Measurements from ENCODE around the gene IL17C. TPM values are rescaled to one million over a fixed set of nuclear protein-coding genes. Genes with fewer than 3 reads are reported as not detected.

Gene IL17C
- polyA plus RNA-seq, 2 of the 4 experiments (the other 2 are of a cell fraction) = not detected

- no peak for FAIRE-seq
- 59% methylated on average over 11 of the region's 11 CpGs for WGBS (ENCODE audit: missing lambda C conversion rate)
- no peaks in the 10 kb centered on the region for H3K4me1 ChIP-seq
- ChIA-PET POLR2A (no interaction called here), CTCF (interaction anchor here (0.9 to 2.4 kb wide), 10 partner anchors 9 to 143 kb away, joined by 3 to 8 read pairs (median 4); partner anchors contain the start of genes CTU2 and RNF166)
- peak; percentile 42 to 47 for DNase-seq (ENCODE audit: low read depth in 1 of 2, low spot score in 1 of 2)
- no peak overlapping the region for H3K4me2 ChIP-seq
- H3K27ac ChIP-seq = no peak overlapping the region
- no peaks in the 10 kb centered on the region for H3K9me3 ChIP-seq
- peak in 1 of 2 experiments; percentile 90; a peak in 4 of 6 replicates for ATAC-seq
- H3K4me3 ChIP-seq = no peak overlapping the region
- TF ChIP-seq EHF (CRISPR knock-in tag; IDR thresholded peaks at IDR 0.05) (no peak), RAD21 (conservative IDR thresholded peaks at IDR 0.05 in 1 of 2, IDR thresholded peaks at IDR 0.05 in 1 of 2) (peak in 1 of 2 experiments; percentile 50; a peak in 2 of 5 replicates)
- TF ChIP-seq, protein P1, sequence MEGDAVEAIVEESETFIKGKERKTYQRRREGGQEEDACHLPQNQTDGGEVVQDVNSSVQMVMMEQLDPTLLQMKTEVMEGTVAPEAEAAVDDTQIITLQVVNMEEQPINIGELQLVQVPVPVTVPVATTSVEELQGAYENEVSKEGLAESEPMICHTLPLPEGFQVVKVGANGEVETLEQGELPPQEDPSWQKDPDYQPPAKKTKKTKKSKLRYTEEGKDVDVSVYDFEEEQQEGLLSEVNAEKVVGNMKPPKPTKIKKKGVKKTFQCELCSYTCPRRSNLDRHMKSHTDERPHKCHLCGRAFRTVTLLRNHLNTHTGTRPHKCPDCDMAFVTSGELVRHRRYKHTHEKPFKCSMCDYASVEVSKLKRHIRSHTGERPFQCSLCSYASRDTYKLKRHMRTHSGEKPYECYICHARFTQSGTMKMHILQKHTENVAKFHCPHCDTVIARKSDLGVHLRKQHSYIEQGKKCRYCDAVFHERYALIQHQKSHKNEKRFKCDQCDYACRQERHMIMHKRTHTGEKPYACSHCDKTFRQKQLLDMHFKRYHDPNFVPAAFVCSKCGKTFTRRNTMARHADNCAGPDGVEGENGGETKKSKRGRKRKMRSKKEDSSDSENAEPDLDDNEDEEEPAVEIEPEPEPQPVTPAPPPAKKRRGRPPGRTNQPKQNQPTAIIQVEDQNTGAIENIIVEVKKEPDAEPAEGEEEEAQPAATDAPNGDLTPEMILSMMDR (IDR thresholded peaks at IDR 0.05) = peak; percentile 18; the same call in 1 of the 3 replicates
Observed at GRCh38 chr16:88672776-88673175, 34.4 kb downstream of the IL17C start.

GRCh38 chr16:88673716-88674379 lies 35.5 kb downstream of the IL17C start:
- no peak for TF ChIP-seq FOSB (CRISPR knock-in tag; IDR thresholded peaks at IDR 0.05)
- no peak for TF ChIP-seq BHLHE40 (IDR thresholded peaks at IDR 0.05; ENCODE audit: low read depth, low read length)
- no peak for TF ChIP-seq JUNB (IDR thresholded peaks at IDR 0.05)
- TF ChIP-seq TP53 (CRISPR knock-in tag; IDR thresholded peaks at IDR 0.05) = no peak
- TF ChIP-seq, protein P2, sequence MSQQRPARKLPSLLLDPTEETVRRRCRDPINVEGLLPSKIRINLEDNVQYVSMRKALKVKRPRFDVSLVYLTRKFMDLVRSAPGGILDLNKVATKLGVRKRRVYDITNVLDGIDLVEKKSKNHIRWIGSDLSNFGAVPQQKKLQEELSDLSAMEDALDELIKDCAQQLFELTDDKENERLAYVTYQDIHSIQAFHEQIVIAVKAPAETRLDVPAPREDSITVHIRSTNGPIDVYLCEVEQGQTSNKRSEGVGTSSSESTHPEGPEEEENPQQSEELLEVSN (IDR thresholded peaks at IDR 0.05; ENCODE audit: borderline replicate concordance, low read depth) = no peak
- TF ChIP-seq RARB (CRISPR knock-in tag; IDR thresholded peaks at IDR 0.05) = no peak
- TF ChIP-seq MAFK (IDR thresholded peaks at IDR 0.05; ENCODE audit: partially characterized antibody) = no peak
- no peak for TF ChIP-seq GATA3 (IDR thresholded peaks at IDR 0.05; ENCODE audit: borderline replicate concordance)
- TF ChIP-seq CHD2 (IDR thresholded peaks at IDR 0.05; ENCODE audit: low read length, partially characterized antibody) = no peak
- POLR2A ChIA-PET = no interaction called here
- H3K9me3 ChIP-seq = no peaks in the 10 kb centered on the region

GRCh38 chr16:88676502-88677242 lies 38.3 kb downstream of the IL17C start:
- Histone ChIP-seq H3K9me3 (no peaks in the 10 kb centered on the region), H3K4me3 (no peak overlapping the region), H3K27ac (no peak overlapping the region), H3K4me1 (no peaks in the 10 kb centered on the region), H3K4me2 (no peak overlapping the region)
- CTCF ChIA-PET = no interaction called here
- no peak for DNase-seq (ENCODE audit: low read depth in 1 of 2, low spot score in 1 of 2)
- no peak for ATAC-seq
- 83% methylated on average over 22 of the region's 22 CpGs for WGBS (ENCODE audit: missing lambda C conversion rate)
- POLR2A ChIA-PET = no interaction called here
- FAIRE-seq = no peak
- TF ChIP-seq NR3C1 (IDR thresholded peaks at IDR 0.05) = no peak
- no peak for TF ChIP-seq EHMT2 (IDR thresholded peaks at IDR 0.05; ENCODE audit: low read depth)
- no peak for TF ChIP-seq POLR2A (IDR thresholded peaks at IDR 0.05; ENCODE audit: low read length)
- TF ChIP-seq RARB (CRISPR knock-in tag; IDR thresholded peaks at IDR 0.05) = no peak
- no peak for TF ChIP-seq HDAC2 (IDR thresholded peaks at IDR 0.05)
- TF ChIP-seq, protein P3, sequence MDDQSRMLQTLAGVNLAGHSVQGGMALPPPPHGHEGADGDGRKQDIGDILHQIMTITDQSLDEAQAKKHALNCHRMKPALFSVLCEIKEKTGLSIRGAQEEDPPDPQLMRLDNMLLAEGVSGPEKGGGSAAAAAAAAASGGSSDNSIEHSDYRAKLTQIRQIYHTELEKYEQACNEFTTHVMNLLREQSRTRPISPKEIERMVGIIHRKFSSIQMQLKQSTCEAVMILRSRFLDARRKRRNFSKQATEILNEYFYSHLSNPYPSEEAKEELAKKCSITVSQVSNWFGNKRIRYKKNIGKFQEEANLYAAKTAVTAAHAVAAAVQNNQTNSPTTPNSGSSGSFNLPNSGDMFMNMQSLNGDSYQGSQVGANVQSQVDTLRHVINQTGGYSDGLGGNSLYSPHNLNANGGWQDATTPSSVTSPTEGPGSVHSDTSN (IDR thresholded peaks at IDR 0.05) = no peak
- TF ChIP-seq CHD4 (IDR thresholded peaks at IDR 0.05; ENCODE audit: borderline replicate concordance) = no peak
- no peak for TF ChIP-seq HOXB5 (CRISPR knock-in tag; IDR thresholded peaks at IDR 0.05)
- TF ChIP-seq GATA3 (IDR thresholded peaks at IDR 0.05; ENCODE audit: borderline replicate concordance) = no peak
- TF ChIP-seq FOSB (CRISPR knock-in tag; IDR thresholded peaks at IDR 0.05) = no peak
- no peak for TF ChIP-seq HOXA7 (CRISPR knock-in tag; IDR thresholded peaks at IDR 0.05)
- TF ChIP-seq JUNB (IDR thresholded peaks at IDR 0.05) = no peak
- no peak for TF ChIP-seq EHF (CRISPR knock-in tag; IDR thresholded peaks at IDR 0.05)
- no peak for TF ChIP-seq TP53 (CRISPR knock-in tag; IDR thresholded peaks at IDR 0.05)
- no peak for TF ChIP-seq JUN (IDR thresholded peaks at IDR 0.05)
- TF ChIP-seq ZSCAN20 (CRISPR knock-in tag; IDR thresholded peaks at IDR 0.05) = no peak
- TF ChIP-seq KDM5A (IDR thresholded peaks at IDR 0.05) = no peak
- TF ChIP-seq MAFK (IDR thresholded peaks at IDR 0.05; ENCODE audit: partially characterized antibody) = no peak
- no peak for TF ChIP-seq BHLHE40 (IDR thresholded peaks at IDR 0.05; ENCODE audit: low read depth, low read length)

More at GRCh38 chr16:88673716-88674379, 35.5 kb downstream of the IL17C start:
- CTCF ChIA-PET = interaction anchor here (0.7 to 1.5 kb wide), 3 partner anchors 13 to 109 kb away, joined by 3 to 4 read pairs (median 4); no protein-coding TSS in a partner anchor
- WGBS (ENCODE audit: missing lambda C conversion rate) = 83% methylated on average over 19 of the region's 19 CpGs
- Histone ChIP-seq H3K4me1 (no peaks in the 10 kb centered on the region), H3K4me2 (no peak overlapping the region), H3K4me3 (no peak overlapping the region), H3K27ac (no peak overlapping the region)
- FAIRE-seq (no peak), DNase-seq (ENCODE audit: low read depth in 1 of 2, low spot score in 1 of 2) (no peak), ATAC-seq (no peak)

Data from A549 (cell line).